HEK293 (cell line): ENCODE data around the gene OAS2.

Experiments used
- MYNN ChIP-seq: fragments of 450-650 bp; formaldehyde crosslinking; IDR thresholded peaks from 2 replicates; pipeline ENCODE4 v1.5.1; 2016; ENCODE audit warnings: missing biosample characterization, missing genetic modification characterization, borderline replicate concordance
- PRDM10 ChIP-seq: fragments of 450-650 bp; formaldehyde crosslinking; IDR thresholded peaks from 2 replicates; pipeline ENCODE4 v1.5.1; 2016; ENCODE audit warnings: missing biosample characterization, missing genetic modification characterization
- REST ChIP-seq: fragments of 450-650 bp; formaldehyde crosslinking; IDR thresholded peaks from 2 replicates; pipeline ENCODE4 v1.5.1; 2016; ENCODE audit warnings: missing biosample characterization, missing genetic modification characterization
- SCRT2 ChIP-seq: fragments of 450-650 bp; formaldehyde crosslinking; IDR thresholded peaks from 2 replicates; pipeline ENCODE4 v1.5.1; 2016; ENCODE audit warnings: missing biosample characterization, missing genetic modification characterization
- SP3 ChIP-seq: fragments of 450-650 bp; formaldehyde crosslinking; IDR thresholded peaks from 2 replicates; pipeline ENCODE4 v1.5.1; 2016; ENCODE audit warnings: missing biosample characterization, missing genetic modification characterization
- ZBTB1 ChIP-seq: fragments of 450-650 bp; formaldehyde crosslinking; IDR thresholded peaks from 2 replicates; pipeline ENCODE4 v1.5.1; 2016; ENCODE audit warnings: missing biosample characterization, missing genetic modification characterization
- ZBTB20 ChIP-seq: fragments of 450-650 bp; formaldehyde crosslinking; IDR thresholded peaks from 2 replicates; pipeline ENCODE4 v1.5.1; 2016; ENCODE audit warnings: missing biosample characterization, missing genetic modification characterization
- ZNF114 ChIP-seq: fragments of 450-650 bp; formaldehyde crosslinking; IDR thresholded peaks from 2 replicates; pipeline ENCODE4 v1.5.0; 2017; ENCODE audit warnings: missing biosample characterization, missing genetic modification characterization
- ZNF169 ChIP-seq: fragments of 450-650 bp; formaldehyde crosslinking; IDR thresholded peaks from 2 replicates; pipeline ENCODE4 v1.5.1; 2016; ENCODE audit warnings: missing biosample characterization, missing genetic modification characterization
- ZNF239 ChIP-seq: fragments of 450-650 bp; formaldehyde crosslinking; IDR thresholded peaks from 2 replicates; pipeline ENCODE4 v1.5.1; 2016; ENCODE audit warnings: missing biosample characterization, missing genetic modification characterization
- ZNF26 ChIP-seq: fragments of 450-650 bp; formaldehyde crosslinking; IDR thresholded peaks from 2 replicates; pipeline ENCODE4 v1.5.1; 2016; ENCODE audit warnings: missing biosample characterization, missing genetic modification characterization
- ZNF324 ChIP-seq: fragments of 450-650 bp; formaldehyde crosslinking; IDR thresholded peaks from 2 replicates; pipeline ENCODE4 v1.5.1; 2016; ENCODE audit warnings: missing biosample characterization, missing genetic modification characterization
- ZNF423 ChIP-seq: fragments of 450-650 bp; formaldehyde crosslinking; IDR thresholded peaks from 2 replicates; pipeline ENCODE4 v1.5.1; 2016; ENCODE audit warnings: missing biosample characterization, missing genetic modification characterization
- ZNF473 ChIP-seq: fragments of 450-650 bp; formaldehyde crosslinking; IDR thresholded peaks from 2 replicates; pipeline ENCODE4 v1.5.1; 2017; ENCODE audit warnings: missing biosample characterization, missing genetic modification characterization
- ZNF521 ChIP-seq: fragments of 450-650 bp; formaldehyde crosslinking; IDR thresholded peaks from 2 replicates; pipeline ENCODE4 v1.5.1; 2017; ENCODE audit warnings: missing biosample characterization, mild to moderate bottlenecking, missing genetic modification characterization
- ZNF530 ChIP-seq: fragments of 450-650 bp; formaldehyde crosslinking; IDR thresholded peaks from 2 replicates; pipeline ENCODE4 v1.5.1; 2016; ENCODE audit warnings: low read depth, missing biosample characterization, missing genetic modification characterization
- ZNF558 ChIP-seq: fragments of 450-650 bp; formaldehyde crosslinking; IDR thresholded peaks from 2 replicates; pipeline ENCODE4 v1.5.1; 2016; ENCODE audit warnings: missing biosample characterization, missing genetic modification characterization
- ZNF629 ChIP-seq: fragments of 450-650 bp; formaldehyde crosslinking; IDR thresholded peaks from 2 replicates; pipeline ENCODE4 v1.5.1; 2017; ENCODE audit warnings: missing biosample characterization, missing genetic modification characterization
- ZNF658 ChIP-seq: fragments of 450-650 bp; formaldehyde crosslinking; IDR thresholded peaks from 2 replicates; pipeline ENCODE4; 2016; ENCODE audit warnings: missing biosample characterization, missing genetic modification characterization
- ZNF692 ChIP-seq: fragments of 450-650 bp; formaldehyde crosslinking; IDR thresholded peaks from 2 replicates; pipeline ENCODE4 v1.5.1; 2016; ENCODE audit warnings: missing biosample characterization, missing genetic modification characterization
- ZNF843 ChIP-seq: fragments of 450-650 bp; formaldehyde crosslinking; IDR thresholded peaks from 2 replicates; pipeline ENCODE4 v1.5.1; 2016; ENCODE audit warnings: missing biosample characterization, missing genetic modification characterization
- TF ChIP-seq, protein P1 (sequence below): fragments of 450-650 bp; formaldehyde crosslinking; IDR thresholded peaks from 2 replicates; pipeline ENCODE4 v1.5.1; 2017; ENCODE audit warnings: missing biosample characterization, missing genetic modification characterization
- TF ChIP-seq, protein P2 (sequence below): fragments of 450-650 bp; IDR thresholded peaks from 2 replicates; pipeline ENCODE4 v1.5.1; 2018; ENCODE audit warnings: missing biosample characterization, mild to moderate bottlenecking, missing genetic modification characterization
- TF ChIP-seq, protein P3 (sequence below): fragments of 450-650 bp; formaldehyde crosslinking; IDR thresholded peaks from 2 replicates; pipeline ENCODE4 v1.5.1; 2016; ENCODE audit warnings: missing biosample characterization, missing genetic modification characterization

OAS2 gene

DNA sequence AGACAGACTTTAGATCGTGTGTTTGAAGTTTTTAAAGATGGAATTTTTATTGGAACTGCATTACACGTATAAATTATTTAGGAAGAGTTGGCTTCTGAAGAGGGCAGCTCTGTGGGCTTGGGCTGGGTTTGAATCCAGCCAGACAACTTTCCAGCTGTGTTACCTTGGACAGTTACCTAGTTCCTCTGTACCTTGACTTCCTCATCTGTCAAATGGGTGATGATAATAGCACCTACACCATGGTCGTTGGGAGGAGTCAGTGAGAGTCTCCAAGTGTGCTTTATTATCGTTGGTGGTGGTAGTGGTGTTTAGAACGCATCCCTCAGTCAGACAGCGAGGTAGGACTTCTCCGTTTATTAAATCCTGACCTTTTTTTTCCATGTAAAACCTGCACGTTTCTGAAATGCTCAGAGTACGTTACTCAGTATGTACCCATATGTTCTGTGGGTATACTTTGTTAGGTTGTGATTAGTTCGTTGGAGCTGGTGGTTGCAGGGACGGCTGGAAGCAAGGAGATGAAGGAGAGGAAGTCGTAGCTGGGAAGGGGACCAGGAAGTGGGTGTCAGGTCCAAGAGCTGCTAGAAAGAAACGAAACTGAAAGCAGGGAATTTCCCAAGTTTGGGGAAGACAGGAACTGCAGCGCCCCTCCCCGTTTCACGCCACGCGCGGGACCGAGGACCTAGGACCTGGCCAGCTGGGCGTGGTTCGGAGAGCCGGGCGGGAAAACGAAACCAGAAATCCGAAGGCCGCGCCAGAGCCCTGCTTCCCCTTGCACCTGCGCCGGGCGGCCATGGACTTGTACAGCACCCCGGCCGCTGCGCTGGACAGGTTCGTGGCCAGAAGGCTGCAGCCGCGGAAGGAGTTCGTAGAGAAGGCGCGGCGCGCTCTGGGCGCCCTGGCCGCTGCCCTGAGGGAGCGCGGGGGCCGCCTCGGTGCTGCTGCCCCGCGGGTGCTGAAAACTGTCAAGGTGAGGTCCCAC is 40.3 kb upstream of the OAS2 start, which contains the start of gene OAS3 (continued):
- TF ChIP-seq ZNF521 (tag by site-specific recombination): no peak
- no peak for TF ChIP-seq SCRT2 (tag by site-specific recombination)
- TF ChIP-seq, protein P1, sequence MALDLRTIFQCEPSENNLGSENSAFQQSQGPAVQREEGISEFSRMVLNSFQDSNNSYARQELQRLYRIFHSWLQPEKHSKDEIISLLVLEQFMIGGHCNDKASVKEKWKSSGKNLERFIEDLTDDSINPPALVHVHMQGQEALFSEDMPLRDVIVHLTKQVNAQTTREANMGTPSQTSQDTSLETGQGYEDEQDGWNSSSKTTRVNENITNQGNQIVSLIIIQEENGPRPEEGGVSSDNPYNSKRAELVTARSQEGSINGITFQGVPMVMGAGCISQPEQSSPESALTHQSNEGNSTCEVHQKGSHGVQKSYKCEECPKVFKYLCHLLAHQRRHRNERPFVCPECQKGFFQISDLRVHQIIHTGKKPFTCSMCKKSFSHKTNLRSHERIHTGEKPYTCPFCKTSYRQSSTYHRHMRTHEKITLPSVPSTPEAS (tag by site-specific recombination): no peak
- TF ChIP-seq ZNF169 (tag by site-specific recombination): no peak
- peak; percentile 64 for TF ChIP-seq SP3
- TF ChIP-seq ZNF423 (tag by site-specific recombination): no peak
- TF ChIP-seq ZBTB20 (tag by site-specific recombination): 0 out of 2 replicates have a peak, but pooled peaks have one; percentile 41
- no peak for TF ChIP-seq ZNF658 (tag by site-specific recombination)
- no peak for TF ChIP-seq ZNF473 (tag by site-specific recombination)
- TF ChIP-seq, protein P2, sequence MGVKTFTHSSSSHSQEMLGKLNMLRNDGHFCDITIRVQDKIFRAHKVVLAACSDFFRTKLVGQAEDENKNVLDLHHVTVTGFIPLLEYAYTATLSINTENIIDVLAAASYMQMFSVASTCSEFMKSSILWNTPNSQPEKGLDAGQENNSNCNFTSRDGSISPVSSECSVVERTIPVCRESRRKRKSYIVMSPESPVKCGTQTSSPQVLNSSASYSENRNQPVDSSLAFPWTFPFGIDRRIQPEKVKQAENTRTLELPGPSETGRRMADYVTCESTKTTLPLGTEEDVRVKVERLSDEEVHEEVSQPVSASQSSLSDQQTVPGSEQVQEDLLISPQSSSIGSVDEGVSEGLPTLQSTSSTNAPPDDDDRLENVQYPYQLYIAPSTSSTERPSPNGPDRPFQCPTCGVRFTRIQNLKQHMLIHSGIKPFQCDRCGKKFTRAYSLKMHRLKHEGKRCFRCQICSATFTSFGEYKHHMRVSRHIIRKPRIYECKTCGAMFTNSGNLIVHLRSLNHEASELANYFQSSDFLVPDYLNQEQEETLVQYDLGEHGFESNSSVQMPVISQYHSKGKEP: no peak
- TF ChIP-seq ZNF692 (tag by site-specific recombination): no peak
- no peak for TF ChIP-seq ZNF558
- TF ChIP-seq ZNF629 (tag by site-specific recombination): no peak
- no peak for TF ChIP-seq ZNF324 (tag by site-specific recombination)
- TF ChIP-seq ZNF114: no peak
- TF ChIP-seq ZNF239 (tag by site-specific recombination): no peak
- TF ChIP-seq REST: 0 out of 2 replicates have a peak, but pooled peaks have one; percentile 22
- TF ChIP-seq ZNF530 (tag by site-specific recombination): no peak
- TF ChIP-seq, protein P3, sequence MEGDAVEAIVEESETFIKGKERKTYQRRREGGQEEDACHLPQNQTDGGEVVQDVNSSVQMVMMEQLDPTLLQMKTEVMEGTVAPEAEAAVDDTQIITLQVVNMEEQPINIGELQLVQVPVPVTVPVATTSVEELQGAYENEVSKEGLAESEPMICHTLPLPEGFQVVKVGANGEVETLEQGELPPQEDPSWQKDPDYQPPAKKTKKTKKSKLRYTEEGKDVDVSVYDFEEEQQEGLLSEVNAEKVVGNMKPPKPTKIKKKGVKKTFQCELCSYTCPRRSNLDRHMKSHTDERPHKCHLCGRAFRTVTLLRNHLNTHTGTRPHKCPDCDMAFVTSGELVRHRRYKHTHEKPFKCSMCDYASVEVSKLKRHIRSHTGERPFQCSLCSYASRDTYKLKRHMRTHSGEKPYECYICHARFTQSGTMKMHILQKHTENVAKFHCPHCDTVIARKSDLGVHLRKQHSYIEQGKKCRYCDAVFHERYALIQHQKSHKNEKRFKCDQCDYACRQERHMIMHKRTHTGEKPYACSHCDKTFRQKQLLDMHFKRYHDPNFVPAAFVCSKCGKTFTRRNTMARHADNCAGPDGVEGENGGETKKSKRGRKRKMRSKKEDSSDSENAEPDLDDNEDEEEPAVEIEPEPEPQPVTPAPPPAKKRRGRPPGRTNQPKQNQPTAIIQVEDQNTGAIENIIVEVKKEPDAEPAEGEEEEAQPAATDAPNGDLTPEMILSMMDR: peak; percentile 57; the same call in 1 of the 2 replicates
- no peak for TF ChIP-seq ZBTB1 (tag by site-specific recombination)
- TF ChIP-seq PRDM10 (tag by site-specific recombination): peak; percentile 38
- TF ChIP-seq ZNF26 (tag by site-specific recombination): no peak
- no peak for TF ChIP-seq MYNN
- no peak for TF ChIP-seq ZNF843 (tag by site-specific recombination)
